Rectal smooth muscle tissue (tissue), 1 donor: ENCODE data around the gene DPEP2NB.

Experiments used
- H3K27ac ChIP-seq: one replicate; pipeline ENCODE4 v1.7.0; 2013; ENCODE audit warnings: low read depth, low read length, inconsistent platforms
- H3K27me3 ChIP-seq: one replicate; pipeline ENCODE4 v1.7.0; 2013; ENCODE audit warnings: low read length; ENCODE audit not compliant: control insufficient read depth, insufficient read depth
- H3K36me3 ChIP-seq: one replicate; pipeline ENCODE4 v1.7.0; 2013; ENCODE audit warnings: low read length; ENCODE audit not compliant: control insufficient read depth, insufficient read depth
- H3K4me1 ChIP-seq: one replicate; pipeline ENCODE4 v1.7.0; 2013; ENCODE audit warnings: low read length; ENCODE audit not compliant: control insufficient read depth, insufficient read depth
- H3K4me3 ChIP-seq: one replicate; pipeline ENCODE4 v1.7.0; 2013; ENCODE audit warnings: low read length
- H3K9ac ChIP-seq: one replicate; pipeline ENCODE4 v1.7.0; 2013; ENCODE audit warnings: low read length

Gene DPEP2NB

DNA sequence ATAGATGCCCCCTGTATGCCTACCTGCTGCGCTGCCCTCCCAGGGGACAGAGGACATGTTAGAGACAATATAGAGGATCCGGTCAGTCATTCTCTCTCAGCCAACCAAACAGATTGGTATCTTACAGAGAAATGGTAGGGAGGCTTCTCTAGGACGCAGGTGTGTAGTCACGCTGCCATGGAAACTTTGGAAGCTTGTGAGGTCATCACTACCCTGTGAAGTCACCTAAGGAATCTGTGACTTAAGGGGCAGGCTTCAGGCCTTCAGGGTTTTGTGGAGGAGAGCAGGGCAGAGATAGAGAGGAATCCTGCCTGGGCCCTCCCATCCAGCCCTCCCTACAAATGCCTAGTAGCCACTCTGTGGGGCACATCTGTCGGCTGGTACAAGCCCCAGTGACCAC, at the start of gene DPEP2NB:
Gene DPEP2NB (minus strand): TSS at position 231 of the 400 bp plus-strand sequence. CDS start 141 bp downstream, at position 90.
- Histone ChIP-seq H3K27ac (no peak within 1 kb of the TSS), H3K4me1 (no peaks in the 10 kb centered on the region), H3K36me3 (no peaks in the 10 kb centered on the region), H3K4me3 (no peak within 1 kb of the TSS), H3K27me3 (no peaks in the 10 kb centered on the region), H3K9ac (no peak within 1 kb of the TSS)

DNA sequence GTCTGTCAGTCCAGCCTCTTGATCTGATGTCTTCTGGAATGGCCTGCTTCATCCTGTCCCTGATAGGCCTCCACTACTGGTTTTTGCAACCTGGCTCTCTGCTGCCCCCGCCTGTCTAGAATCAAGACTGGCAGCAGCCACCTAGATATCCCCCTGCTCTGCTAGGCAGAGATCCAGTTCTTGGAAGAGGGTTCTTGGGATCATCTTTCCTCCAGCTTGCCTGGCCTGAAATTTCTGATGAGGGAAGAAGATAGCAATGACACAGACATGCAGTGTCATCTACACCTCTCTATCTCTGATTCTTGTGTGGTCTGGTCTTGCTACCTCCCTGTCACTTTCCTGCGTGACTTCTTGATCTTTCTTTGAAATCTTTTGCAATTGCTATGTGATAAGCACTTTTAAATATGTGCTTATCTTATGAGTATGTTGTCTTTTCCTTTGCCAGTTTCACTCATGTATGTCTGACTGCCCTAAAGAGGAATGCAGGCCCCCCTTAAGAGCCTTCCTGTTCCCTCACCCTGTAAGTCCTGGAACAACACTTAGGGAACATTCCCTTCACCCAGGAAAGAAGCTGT, 49.2 kb upstream of the DPEP2NB start:
- Histone ChIP-seq H3K27ac (no peak overlapping the region), H3K36me3 (peaks cover 10% of the 10 kb centered on the region), H3K9ac (no peak overlapping the region), H3K4me3 (no peak overlapping the region), H3K4me1 (peaks cover 5% of the 10 kb centered on the region), H3K27me3 (no peaks in the 10 kb centered on the region)

- Histone ChIP-seq H3K27me3 (no peaks in the 10 kb centered on the region), H3K4me3 (no peak overlapping the region), H3K9ac (no peak overlapping the region), H3K36me3 (peaks cover 10% of the 10 kb centered on the region), H3K27ac (no peak overlapping the region), H3K4me1 (peaks cover 2% of the 10 kb centered on the region)
Measured at GRCh38 chr16:68062910-68063393, 47.2 kb upstream of the DPEP2NB start.

DNA sequence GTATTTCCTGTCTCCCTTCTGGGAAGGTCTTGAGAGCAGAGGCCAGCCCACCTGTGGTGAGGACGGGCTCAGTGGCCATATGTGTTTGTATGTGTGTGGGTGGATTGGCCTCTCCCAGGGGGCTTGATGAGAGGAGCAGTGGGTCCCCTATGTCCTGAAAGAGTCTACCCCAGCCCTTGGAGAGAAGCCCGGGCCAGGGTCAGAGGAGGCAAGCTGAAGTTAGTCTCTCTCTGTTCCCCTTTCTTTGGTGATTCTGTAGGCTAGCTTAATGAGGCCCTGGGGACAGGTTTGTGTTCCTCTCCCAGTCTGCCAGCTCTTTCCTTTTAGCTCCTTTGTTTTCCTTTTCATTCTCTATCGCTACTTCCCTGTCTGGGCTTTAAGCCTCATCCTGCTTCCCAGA, 45.7 kb upstream of the DPEP2NB start:
- Histone ChIP-seq H3K27me3 (no peaks in the 10 kb centered on the region), H3K4me3 (no peak overlapping the region), H3K9ac (no peak overlapping the region), H3K27ac (no peak overlapping the region), H3K4me1 (no peaks in the 10 kb centered on the region), H3K36me3 (peaks cover 10% of the 10 kb centered on the region)

DNA sequence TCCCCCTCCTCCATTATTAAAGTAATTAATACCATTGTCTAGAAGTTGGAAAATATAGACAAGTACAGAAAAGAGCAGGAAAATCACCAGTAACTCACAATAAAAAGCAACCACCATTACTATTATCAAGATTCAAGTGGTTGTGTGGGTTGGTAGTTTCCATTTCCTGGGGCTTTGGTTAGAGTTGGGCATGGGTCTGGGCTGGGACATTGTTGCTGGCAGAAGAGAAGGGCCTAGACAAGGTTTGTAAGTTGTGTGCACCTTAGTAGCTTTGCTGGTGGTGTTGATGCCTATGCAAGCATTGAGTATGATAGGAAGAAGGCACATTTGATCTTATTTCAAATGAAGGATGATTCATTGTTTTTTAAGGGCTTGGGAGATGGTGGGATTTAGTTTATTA, 44.1 kb upstream of the DPEP2NB start:
- Histone ChIP-seq H3K4me3 (no peak overlapping the region), H3K27me3 (no peaks in the 10 kb centered on the region), H3K27ac (no peak overlapping the region), H3K9ac (no peak overlapping the region), H3K36me3 (peaks cover 10% of the 10 kb centered on the region), H3K4me1 (no peaks in the 10 kb centered on the region)

DNA sequence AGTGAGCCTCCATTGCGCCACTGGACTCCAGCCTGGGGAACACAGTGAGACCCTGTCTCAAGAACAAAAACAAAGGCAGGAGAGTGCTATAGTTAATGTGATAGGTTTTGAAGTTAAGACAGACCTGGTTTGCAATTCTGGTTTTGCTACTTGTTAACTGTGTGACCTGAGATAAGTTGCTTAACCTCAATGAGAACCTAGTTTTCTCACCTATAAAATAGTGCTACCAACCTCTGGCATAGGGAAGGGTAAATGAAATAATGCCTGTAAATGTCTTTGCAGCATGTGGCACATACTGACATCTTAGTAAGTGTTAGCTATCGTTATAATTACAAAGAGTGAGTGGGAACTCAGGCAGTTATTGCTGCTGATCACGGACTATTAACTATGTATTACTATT, 39.7 kb upstream of the DPEP2NB start:
- Histone ChIP-seq H3K27ac (no peak overlapping the region), H3K4me3 (no peak overlapping the region), H3K4me1 (no peaks in the 10 kb centered on the region), H3K9ac (no peak overlapping the region), H3K27me3 (no peaks in the 10 kb centered on the region), H3K36me3 (peaks cover 5% of the 10 kb centered on the region)

GRCh38 chr16:68049449-68049848, 33.7 kb upstream of the DPEP2NB start:
- no peaks in the 10 kb centered on the region for H3K4me1 ChIP-seq
- H3K9ac ChIP-seq, result no peak overlapping the region
- no peak overlapping the region for H3K4me3 ChIP-seq
- H3K36me3 ChIP-seq, result peaks cover 8% of the 10 kb centered on the region
- H3K27ac ChIP-seq, result no peak overlapping the region
- no peaks in the 10 kb centered on the region for H3K27me3 ChIP-seq

GRCh38 chr16:68047987-68048386, 32.3 kb upstream of the DPEP2NB start:
- H3K27ac ChIP-seq, result no peak overlapping the region
- no peak overlapping the region for H3K9ac ChIP-seq
- no peaks in the 10 kb centered on the region for H3K4me1 ChIP-seq
- no peaks in the 10 kb centered on the region for H3K27me3 ChIP-seq
- no peak overlapping the region for H3K4me3 ChIP-seq
- peaks cover 5% of the 10 kb centered on the region for H3K36me3 ChIP-seq

DNA sequence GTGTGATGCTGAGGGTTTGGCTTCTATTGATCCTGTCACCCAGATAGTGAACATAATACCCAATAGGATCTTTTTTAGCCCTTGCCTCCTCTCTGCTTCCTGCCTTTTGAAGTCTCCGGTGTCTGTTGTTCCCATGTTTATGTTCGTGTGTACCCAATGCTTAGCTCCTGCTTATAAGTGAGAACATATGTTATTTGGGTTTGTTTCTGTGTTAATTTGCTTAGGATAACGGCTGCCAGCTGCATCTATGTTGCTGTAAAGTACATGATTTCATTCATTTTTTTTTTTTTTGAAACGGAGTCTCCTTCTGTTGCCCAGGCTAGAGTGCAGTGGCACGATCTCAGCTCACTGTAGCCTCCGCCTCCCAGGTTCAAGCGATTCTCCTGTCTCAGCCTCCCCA, 30.4 kb upstream of the DPEP2NB start:
- Histone ChIP-seq H3K27me3 (no peaks in the 10 kb centered on the region), H3K36me3 (peaks cover 5% of the 10 kb centered on the region), H3K4me3 (no peak overlapping the region), H3K4me1 (no peaks in the 10 kb centered on the region), H3K27ac (no peak overlapping the region), H3K9ac (no peak overlapping the region)

DNA sequence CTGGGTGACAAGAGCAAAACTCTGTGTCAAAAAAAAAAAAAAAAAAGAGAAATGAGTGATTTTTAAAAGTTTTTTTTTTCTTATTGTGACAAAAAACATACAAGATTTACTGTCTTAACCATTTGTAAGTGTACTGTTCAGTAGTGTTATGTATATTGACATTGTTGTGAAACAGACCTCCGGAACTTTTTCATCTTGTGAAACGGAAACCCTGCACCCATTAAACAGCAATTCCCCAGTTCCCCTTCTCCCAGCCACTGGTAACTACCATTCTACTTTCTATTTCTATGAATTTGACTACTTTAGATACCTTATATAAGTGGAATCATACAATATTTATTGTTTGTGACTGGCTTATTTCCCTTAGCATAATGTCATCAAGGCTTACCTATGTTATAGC, 26.1 kb upstream of the DPEP2NB start:
- Histone ChIP-seq H3K9ac (no peak overlapping the region), H3K36me3 (no peaks in the 10 kb centered on the region), H3K4me1 (no peaks in the 10 kb centered on the region), H3K4me3 (no peak overlapping the region), H3K27ac (no peak overlapping the region), H3K27me3 (no peaks in the 10 kb centered on the region)

DNA sequence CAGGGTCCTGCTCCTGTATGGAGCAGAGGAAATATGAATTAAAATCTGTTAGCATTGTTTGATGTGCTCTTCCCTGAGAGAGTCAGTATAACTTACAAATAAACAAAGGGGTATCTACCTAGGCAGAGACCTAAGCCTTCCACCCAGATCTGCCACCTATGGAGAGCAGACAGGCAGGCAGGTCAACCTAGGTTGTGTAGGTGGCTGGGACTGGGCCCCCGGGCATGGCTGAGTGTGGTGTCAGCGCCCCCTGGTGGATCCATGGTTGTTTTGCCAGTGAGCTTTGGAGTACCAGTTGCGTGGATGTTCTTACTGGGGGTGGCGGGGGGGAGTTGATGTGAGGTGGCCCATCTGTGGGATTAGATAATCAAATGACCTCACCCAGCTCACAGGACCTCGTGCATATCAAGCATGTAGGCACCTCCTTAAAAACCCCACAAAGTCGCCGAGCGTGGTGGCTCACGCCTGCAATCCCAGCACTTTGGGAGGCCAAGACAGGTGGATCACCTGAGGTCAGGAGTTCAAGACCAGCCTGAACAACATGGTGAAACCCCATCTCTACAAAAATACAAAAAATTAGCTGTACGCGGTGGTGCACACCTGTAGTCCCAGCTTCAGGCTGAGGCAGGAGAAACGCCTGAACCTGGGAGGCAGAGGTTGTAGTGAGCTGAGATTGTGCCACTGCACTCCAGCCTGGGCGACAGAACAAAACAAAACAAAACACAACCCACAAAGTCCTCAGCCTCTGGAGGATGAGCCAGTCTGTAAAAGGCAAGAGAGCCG, 25.0 kb upstream of the DPEP2NB start:
- H3K27ac ChIP-seq, result no peak overlapping the region
- H3K4me1 ChIP-seq, result no peaks in the 10 kb centered on the region
- no peaks in the 10 kb centered on the region for H3K27me3 ChIP-seq
- no peaks in the 10 kb centered on the region for H3K36me3 ChIP-seq
- no peak overlapping the region for H3K4me3 ChIP-seq
- H3K9ac ChIP-seq, result no peak overlapping the region

- no peak overlapping the region for H3K9ac ChIP-seq
- no peak overlapping the region for H3K27ac ChIP-seq
Measured at GRCh38 chr16:68037841-68038597, 22.3 kb upstream of the DPEP2NB start.

More at GRCh38 chr16:68037841-68038597, 22.3 kb upstream of the DPEP2NB start:
- Histone ChIP-seq H3K36me3 (no peaks in the 10 kb centered on the region), H3K4me3 (no peak overlapping the region), H3K27me3 (no peaks in the 10 kb centered on the region), H3K4me1 (no peaks in the 10 kb centered on the region)
